Thyroid gland (tissue), 4 donors: ENCODE data around the gene SLC17A8.

Experiments
- POLR2A ChIP-seq, 2 donors: fragments of 450-650 bp; IDR thresholded peaks; one replicate each; pipeline ENCODE4 v1.6.1; 2017; ENCODE audit warnings: antibody characterized with exemption in 2 of 2, mild to moderate bottlenecking in 2 of 2, moderate library complexity in 1 of 2
- TF ChIP-seq, protein P1 (sequence below), 6 experiments: fragments of 200-600 bp in 3 of 6; fragments of 450-650 bp in 3 of 6; sonication (generic) in 3 of 6; IDR thresholded peaks; one replicate each; pipeline ENCODE4 v1.5.1; 2016 to 2019; ENCODE audit warnings: antibody characterized with exemption in 6 of 6, mild to moderate bottlenecking in 2 of 6, inconsistent platforms in 1 of 6, moderate library complexity in 1 of 6

DNA sequence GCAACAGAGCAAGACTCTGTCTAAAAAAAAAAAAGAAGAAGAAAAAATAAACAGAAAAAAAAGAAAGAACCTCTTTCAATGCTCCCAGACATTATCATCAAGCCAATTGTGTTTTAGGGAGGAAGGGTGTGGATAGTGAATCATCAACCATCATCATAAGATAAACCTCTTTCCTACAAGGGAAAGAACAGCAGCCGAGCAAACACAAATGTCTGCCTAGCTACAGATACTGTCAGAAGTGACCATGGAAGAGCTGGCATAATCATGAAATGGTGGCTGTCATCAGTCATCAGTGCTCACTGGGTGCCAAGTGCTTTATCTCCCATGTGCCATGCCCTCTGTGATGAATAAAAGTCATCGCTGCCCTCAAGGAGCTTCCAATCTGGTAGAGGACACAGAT is 46.6 kb downstream of the SLC17A8 start:
- TF ChIP-seq, protein P1, sequence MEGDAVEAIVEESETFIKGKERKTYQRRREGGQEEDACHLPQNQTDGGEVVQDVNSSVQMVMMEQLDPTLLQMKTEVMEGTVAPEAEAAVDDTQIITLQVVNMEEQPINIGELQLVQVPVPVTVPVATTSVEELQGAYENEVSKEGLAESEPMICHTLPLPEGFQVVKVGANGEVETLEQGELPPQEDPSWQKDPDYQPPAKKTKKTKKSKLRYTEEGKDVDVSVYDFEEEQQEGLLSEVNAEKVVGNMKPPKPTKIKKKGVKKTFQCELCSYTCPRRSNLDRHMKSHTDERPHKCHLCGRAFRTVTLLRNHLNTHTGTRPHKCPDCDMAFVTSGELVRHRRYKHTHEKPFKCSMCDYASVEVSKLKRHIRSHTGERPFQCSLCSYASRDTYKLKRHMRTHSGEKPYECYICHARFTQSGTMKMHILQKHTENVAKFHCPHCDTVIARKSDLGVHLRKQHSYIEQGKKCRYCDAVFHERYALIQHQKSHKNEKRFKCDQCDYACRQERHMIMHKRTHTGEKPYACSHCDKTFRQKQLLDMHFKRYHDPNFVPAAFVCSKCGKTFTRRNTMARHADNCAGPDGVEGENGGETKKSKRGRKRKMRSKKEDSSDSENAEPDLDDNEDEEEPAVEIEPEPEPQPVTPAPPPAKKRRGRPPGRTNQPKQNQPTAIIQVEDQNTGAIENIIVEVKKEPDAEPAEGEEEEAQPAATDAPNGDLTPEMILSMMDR (IDR thresholded peaks at IDR 0.05): no peak
- no peak for TF ChIP-seq POLR2A (IDR thresholded peaks at IDR 0.05)
